Measurements from ENCODE around the gene ZNF526.

The ZNF526 gene

DNA sequence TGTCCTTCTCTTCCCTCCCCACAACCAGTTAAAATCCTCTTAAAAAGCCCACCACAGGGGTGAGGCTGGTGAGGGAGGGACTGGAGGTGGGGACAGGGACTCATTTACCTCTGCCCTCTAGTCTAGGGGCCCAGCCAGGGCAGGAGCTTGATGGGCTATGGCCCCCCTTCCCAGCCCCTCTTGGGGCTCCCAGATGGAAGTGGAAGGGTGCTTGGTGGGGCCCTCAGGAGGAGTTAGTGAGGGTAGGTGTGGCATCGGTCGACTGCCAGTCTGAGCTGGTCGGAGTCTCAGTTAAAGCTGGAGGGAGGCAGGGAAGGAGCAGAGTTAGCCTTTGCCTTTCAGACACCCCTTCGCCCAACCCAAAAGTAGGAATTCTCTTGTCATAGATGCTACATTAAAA is 10.5 kb downstream of the ZNF526 start:
- H3K9me3 ChIP-seq (ENCODE audit: insufficient read depth, low read depth, low read length): no peaks in the 10 kb centered on the region
- no peak overlapping the region for H3K4me3 ChIP-seq (ENCODE audit: low read length, poor library complexity, severe bottlenecking)
- H3K9me2 ChIP-seq (replicated peaks; ENCODE audit: low read depth, low read length): no peaks in the 10 kb centered on the region
- H3K36me3 ChIP-seq (ENCODE audit: insufficient read depth, low read length): peaks cover 73% of the 10 kb centered on the region; the same call in 1 of the 2 replicates
- no peak overlapping the region for H2AFZ ChIP-seq (ENCODE audit: low read length)
- no peak overlapping the region for H3K4me2 ChIP-seq (ENCODE audit: low read depth, low read length, poor library complexity, severe bottlenecking)
- H3F3A ChIP-seq (ENCODE audit: low read depth): no peaks in the 10 kb centered on the region
- H3K27me3 ChIP-seq (ENCODE audit: insufficient read depth, low read length, poor library complexity, severe bottlenecking): no peaks in the 10 kb centered on the region
- H3K9ac ChIP-seq (ENCODE audit: low read depth, low read length, poor library complexity, severe bottlenecking): no peak overlapping the region
- TF ChIP-seq EZH2phosphoT487 (IDR thresholded peaks at IDR 0.05; ENCODE audit: borderline replicate concordance): no peak
- TF ChIP-seq, protein P1, sequence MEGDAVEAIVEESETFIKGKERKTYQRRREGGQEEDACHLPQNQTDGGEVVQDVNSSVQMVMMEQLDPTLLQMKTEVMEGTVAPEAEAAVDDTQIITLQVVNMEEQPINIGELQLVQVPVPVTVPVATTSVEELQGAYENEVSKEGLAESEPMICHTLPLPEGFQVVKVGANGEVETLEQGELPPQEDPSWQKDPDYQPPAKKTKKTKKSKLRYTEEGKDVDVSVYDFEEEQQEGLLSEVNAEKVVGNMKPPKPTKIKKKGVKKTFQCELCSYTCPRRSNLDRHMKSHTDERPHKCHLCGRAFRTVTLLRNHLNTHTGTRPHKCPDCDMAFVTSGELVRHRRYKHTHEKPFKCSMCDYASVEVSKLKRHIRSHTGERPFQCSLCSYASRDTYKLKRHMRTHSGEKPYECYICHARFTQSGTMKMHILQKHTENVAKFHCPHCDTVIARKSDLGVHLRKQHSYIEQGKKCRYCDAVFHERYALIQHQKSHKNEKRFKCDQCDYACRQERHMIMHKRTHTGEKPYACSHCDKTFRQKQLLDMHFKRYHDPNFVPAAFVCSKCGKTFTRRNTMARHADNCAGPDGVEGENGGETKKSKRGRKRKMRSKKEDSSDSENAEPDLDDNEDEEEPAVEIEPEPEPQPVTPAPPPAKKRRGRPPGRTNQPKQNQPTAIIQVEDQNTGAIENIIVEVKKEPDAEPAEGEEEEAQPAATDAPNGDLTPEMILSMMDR (conservative IDR thresholded peaks at IDR 0.05; ENCODE audit: low read length): no peak
- 0 out of 2 replicates have a peak, but pooled peaks cover 3% of the 10 kb centered on the region for H3K79me2 ChIP-seq (ENCODE audit: insufficient read depth, low read length)
- H3K4me1 ChIP-seq (ENCODE audit: insufficient read depth, low read length, poor library complexity, severe bottlenecking): no peaks in the 10 kb centered on the region
- H4K20me1 ChIP-seq (ENCODE audit: insufficient read depth, low read length, poor library complexity, severe bottlenecking): peaks cover 13% of the 10 kb centered on the region

- H3K36me3 ChIP-seq (ENCODE audit: insufficient read depth, low read length): peaks cover 70% of the 10 kb centered on the region; the same call in 1 of the 2 replicates
- no peaks in the 10 kb centered on the region for H3K4me1 ChIP-seq (ENCODE audit: insufficient read depth, low read length, poor library complexity, severe bottlenecking)
- no peaks in the 10 kb centered on the region for H3K9me3 ChIP-seq (ENCODE audit: insufficient read depth, low read depth, low read length)
- H3K79me2 ChIP-seq (ENCODE audit: insufficient read depth, low read length): 0 out of 2 replicates have a peak, but pooled peaks cover 3% of the 10 kb centered on the region
- TF ChIP-seq EZH2phosphoT487 (IDR thresholded peaks at IDR 0.05; ENCODE audit: borderline replicate concordance): no peak
- TF ChIP-seq, protein P1 (conservative IDR thresholded peaks at IDR 0.05; ENCODE audit: low read length): no peak
- no peak overlapping the region for H3K4me3 ChIP-seq (ENCODE audit: low read length, poor library complexity, severe bottlenecking)
- H3K4me2 ChIP-seq (ENCODE audit: low read depth, low read length, poor library complexity, severe bottlenecking): no peak overlapping the region
- no peak overlapping the region for H3K9ac ChIP-seq (ENCODE audit: low read depth, low read length, poor library complexity, severe bottlenecking)
- peaks cover 9% of the 10 kb centered on the region for H4K20me1 ChIP-seq (ENCODE audit: insufficient read depth, low read length, poor library complexity, severe bottlenecking)
- H2AFZ ChIP-seq (ENCODE audit: low read length): no peak overlapping the region
- H3K9me2 ChIP-seq (replicated peaks; ENCODE audit: low read depth, low read length): no peaks in the 10 kb centered on the region
- no peaks in the 10 kb centered on the region for H3K27me3 ChIP-seq (ENCODE audit: insufficient read depth, low read length, poor library complexity, severe bottlenecking)
- H3F3A ChIP-seq (ENCODE audit: low read depth): no peaks in the 10 kb centered on the region
Measured at GRCh38 chr19:42232435-42232834, 12.3 kb downstream of the ZNF526 start.

GRCh38 chr19:42233106-42233505 is 13.0 kb downstream of the ZNF526 start:
- no peak overlapping the region for H2AFZ ChIP-seq (ENCODE audit: low read length)
- no peaks in the 10 kb centered on the region for H3K4me1 ChIP-seq (ENCODE audit: insufficient read depth, low read length, poor library complexity, severe bottlenecking)
- no peaks in the 10 kb centered on the region for H3K9me3 ChIP-seq (ENCODE audit: insufficient read depth, low read depth, low read length)
- H3K27me3 ChIP-seq (ENCODE audit: insufficient read depth, low read length, poor library complexity, severe bottlenecking): no peaks in the 10 kb centered on the region
- no peak overlapping the region for H3K4me2 ChIP-seq (ENCODE audit: low read depth, low read length, poor library complexity, severe bottlenecking)
- TF ChIP-seq EZH2phosphoT487 (IDR thresholded peaks at IDR 0.05; ENCODE audit: borderline replicate concordance): no peak
- TF ChIP-seq, protein P1 (conservative IDR thresholded peaks at IDR 0.05; ENCODE audit: low read length): no peak
- peaks cover 70% of the 10 kb centered on the region; the same call in 1 of the 2 replicates for H3K36me3 ChIP-seq (ENCODE audit: insufficient read depth, low read length)
- peaks cover 9% of the 10 kb centered on the region for H4K20me1 ChIP-seq (ENCODE audit: insufficient read depth, low read length, poor library complexity, severe bottlenecking)
- 0 out of 2 replicates have a peak, but pooled peaks cover 3% of the 10 kb centered on the region for H3K79me2 ChIP-seq (ENCODE audit: insufficient read depth, low read length)
- no peaks in the 10 kb centered on the region for H3K9me2 ChIP-seq (replicated peaks; ENCODE audit: low read depth, low read length)
- no peak overlapping the region for H3K4me3 ChIP-seq (ENCODE audit: low read length, poor library complexity, severe bottlenecking)
- H3F3A ChIP-seq (ENCODE audit: low read depth): no peaks in the 10 kb centered on the region
- H3K9ac ChIP-seq (ENCODE audit: low read depth, low read length, poor library complexity, severe bottlenecking): no peak overlapping the region

Measured in Loucy (cell line).